Measurements from ENCODE around the gene PLA2G4B. TPM values are rescaled to one million over a fixed set of nuclear protein-coding genes. Genes with fewer than 3 reads are reported as not detected.
A peak's percentile ranks its signal among the peaks of the same experiment; 100 is the strongest.

PLA2G4B gene
- total RNA-seq, 3 donors from 2014 or later: 3.2 to 11.0 (median 10.2) TPM

- peak overlapping the region; percentile 84 to 91 for H3K27ac ChIP-seq
- no peaks in the 10 kb centered on the region for H3K9me3 ChIP-seq
- TF ChIP-seq CTCF (IDR thresholded peaks at IDR 0.05): no peak
- H3K4me1 ChIP-seq: peaks cover 3 to 7% of the 10 kb centered on the region in 2 donors
- no peaks in the 10 kb centered on the region for H3K36me3 ChIP-seq
- no peaks in the 10 kb centered on the region for H3K27me3 ChIP-seq
- intact Hi-C loops (cut with DNase I; ENCODE audit: low total_unique reads): no loop called here
- DNase-seq (ENCODE audit: low spot score in 2 of 2): peak in 1 of 2 donors; percentile 77
- no peak overlapping the region for H3K4me3 ChIP-seq
These were observed 32.1 kb upstream of the PLA2G4B start for GRCh38 chr15:41806291-41807181.

- no peak for DNase-seq (ENCODE audit: low spot score in 2 of 2)
- TF ChIP-seq POLR2AphosphoS5 (IDR thresholded peaks at IDR 0.05) (no peak), CTCF (IDR thresholded peaks at IDR 0.05) (no peak), POLR2A (IDR thresholded peaks at IDR 0.05) (no peak)
- peaks cover 3 to 7% of the 10 kb centered on the region in 2 donors for H3K4me1 ChIP-seq
- peaks cover 12% of the 10 kb centered on the region for H3K36me3 ChIP-seq
- no peaks in the 10 kb centered on the region for H3K27me3 ChIP-seq
- H3K27ac ChIP-seq: no peak overlapping the region
- H3K4me3 ChIP-seq: no peak overlapping the region
- H3K9me3 ChIP-seq: no peaks in the 10 kb centered on the region
- intact Hi-C loops (cut with DNase I; ENCODE audit: low total_unique reads): no loop called here
These were observed 29.5 kb upstream of the PLA2G4B start for GRCh38 chr15:41809121-41809520.

- H3K4me1 ChIP-seq: peaks cover 3 to 7% of the 10 kb centered on the region in 2 donors
- peaks cover 12% of the 10 kb centered on the region for H3K36me3 ChIP-seq
- TF ChIP-seq POLR2AphosphoS5 (IDR thresholded peaks at IDR 0.05) (no peak), CTCF (IDR thresholded peaks at IDR 0.05) (no peak), POLR2A (IDR thresholded peaks at IDR 0.05) (no peak)
- H3K27me3 ChIP-seq: no peaks in the 10 kb centered on the region
- H3K27ac ChIP-seq: no peak overlapping the region
- no peak overlapping the region for H3K4me3 ChIP-seq
- H3K9me3 ChIP-seq: no peaks in the 10 kb centered on the region
- no peak for DNase-seq (ENCODE audit: low spot score in 2 of 2)
- intact Hi-C loops (cut with DNase I; ENCODE audit: low total_unique reads): no loop called here
These were observed 29.0 kb upstream of the PLA2G4B start for GRCh38 chr15:41809526-41810220.

GRCh38 chr15:41810651-41811431, 27.8 kb upstream of the PLA2G4B start:
- TF ChIP-seq POLR2AphosphoS5 (IDR thresholded peaks at IDR 0.05): no peak
- no peak for TF ChIP-seq CTCF (IDR thresholded peaks at IDR 0.05)
- no peak for TF ChIP-seq POLR2A (IDR thresholded peaks at IDR 0.05)
- no peaks in the 10 kb centered on the region for H3K9me3 ChIP-seq
- peaks cover 12% of the 10 kb centered on the region for H3K36me3 ChIP-seq
- H3K4me1 ChIP-seq: peaks cover 0 to 6% of the 10 kb centered on the region in 2 donors
- H3K27me3 ChIP-seq: no peaks in the 10 kb centered on the region
- H3K27ac ChIP-seq: no peak overlapping the region
- DNase-seq (ENCODE audit: low spot score in 2 of 2): no peak
- intact Hi-C loops (cut with DNase I; ENCODE audit: low total_unique reads): no loop called here
- no peak overlapping the region for H3K4me3 ChIP-seq

Data from breast epithelium (tissue), 4 donors.